Measurements from ENCODE around the gene ASIC4.

GRCh38 chr2:219536967-219537366 is 22.7 kb downstream of the ASIC4 start:
- TF ChIP-seq CTCF (conservative IDR thresholded peaks at IDR 0.05; ENCODE audit: low read depth, low read length) (no peak), EZH2phosphoT487 (IDR thresholded peaks at IDR 0.05; ENCODE audit: borderline replicate concordance, low read length) (no peak)

Measured in PC-3 (cell line).